Measurements from ENCODE around the gene EHD3.

EHD3 gene

GRCh38 chr2:31233741-31234682 lies at the start of gene EHD3:
EHD3 (plus strand) TSS chr2:31234152; CDS start chr2:31234622, 470 bp downstream.
- peak; percentile 89 for DNase-seq
- H3K27ac ChIP-seq = no peak within 1 kb of the TSS
- H3K36me3 ChIP-seq (replicated peaks) = peaks cover 2% of the 10 kb centered on the region
- TF ChIP-seq CTCF (IDR thresholded peaks at IDR 0.05; ENCODE audit: low read depth, low read length, missing control alignments) = peak; percentile 85
- peak within 1 kb of the TSS; percentile 85 for H3K4me3 ChIP-seq (ENCODE audit: low read depth, low read length)
- in situ Hi-C loops (cut with HindIII; ENCODE audit: low pct_ligation_motif_present, low sequenced_read_pairs) = no loop called here
- no peaks in the 10 kb centered on the region for H3K27me3 ChIP-seq (replicated peaks)

DNA sequence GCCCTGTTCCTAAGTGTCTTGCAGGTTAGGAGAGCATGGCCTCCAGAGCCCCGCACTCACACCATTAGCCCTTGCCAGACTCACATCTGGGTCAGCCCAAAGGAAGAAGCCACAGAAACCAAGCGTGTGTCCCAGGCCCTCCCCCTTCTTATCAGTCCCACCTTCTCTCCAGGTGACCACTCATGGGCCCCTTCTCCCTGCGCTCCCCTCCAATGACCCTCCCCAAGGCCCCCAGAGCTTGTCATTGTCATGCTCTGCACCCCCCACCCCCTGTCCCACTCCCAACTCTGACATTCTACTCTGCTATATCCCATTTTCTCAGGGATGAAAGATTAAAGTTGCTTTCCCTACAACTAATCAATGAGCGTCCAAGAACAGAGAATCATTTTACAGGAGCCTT lies 46.8 kb upstream of the EHD3 start:
- no peak for TF ChIP-seq CTCF (IDR thresholded peaks at IDR 0.05; ENCODE audit: low read depth, low read length, missing control alignments)
- H3K27ac ChIP-seq = no peak overlapping the region
- H3K27me3 ChIP-seq (replicated peaks) = no peaks in the 10 kb centered on the region
- in situ Hi-C loops (cut with HindIII; ENCODE audit: low pct_ligation_motif_present, low sequenced_read_pairs) = no loop called here
- no peak for DNase-seq
- H3K36me3 ChIP-seq (replicated peaks) = no peaks in the 10 kb centered on the region
- H3K4me3 ChIP-seq (ENCODE audit: low read depth, low read length) = no peak overlapping the region

DNA sequence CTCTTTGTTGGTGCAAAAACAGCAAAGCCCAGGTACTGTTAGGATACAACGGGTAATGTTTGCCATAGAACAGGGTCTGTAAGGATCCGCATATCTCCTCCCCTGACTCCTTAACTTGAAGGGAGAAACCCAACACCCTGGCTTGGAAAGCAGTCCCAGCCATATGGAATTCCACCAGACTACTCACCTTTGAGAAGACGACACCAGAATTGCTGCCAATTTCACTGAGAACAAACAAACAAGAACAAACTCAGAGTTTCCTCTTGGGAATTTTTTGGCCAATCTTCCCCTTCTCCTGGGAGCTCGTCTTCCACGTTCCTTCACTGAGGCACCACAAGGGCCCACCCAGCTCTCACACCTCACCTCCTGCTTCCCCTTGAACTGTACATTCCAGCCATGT lies 45.8 kb upstream of the EHD3 start:
- Histone ChIP-seq H3K4me3 (ENCODE audit: low read depth, low read length) (no peak overlapping the region), H3K27ac (no peak overlapping the region), H3K36me3 (replicated peaks) (no peaks in the 10 kb centered on the region), H3K27me3 (replicated peaks) (no peaks in the 10 kb centered on the region)
- DNase-seq = no peak
- in situ Hi-C loops (cut with HindIII; ENCODE audit: low pct_ligation_motif_present, low sequenced_read_pairs) = no loop called here
- no peak for TF ChIP-seq CTCF (IDR thresholded peaks at IDR 0.05; ENCODE audit: low read depth, low read length, missing control alignments)

DNA sequence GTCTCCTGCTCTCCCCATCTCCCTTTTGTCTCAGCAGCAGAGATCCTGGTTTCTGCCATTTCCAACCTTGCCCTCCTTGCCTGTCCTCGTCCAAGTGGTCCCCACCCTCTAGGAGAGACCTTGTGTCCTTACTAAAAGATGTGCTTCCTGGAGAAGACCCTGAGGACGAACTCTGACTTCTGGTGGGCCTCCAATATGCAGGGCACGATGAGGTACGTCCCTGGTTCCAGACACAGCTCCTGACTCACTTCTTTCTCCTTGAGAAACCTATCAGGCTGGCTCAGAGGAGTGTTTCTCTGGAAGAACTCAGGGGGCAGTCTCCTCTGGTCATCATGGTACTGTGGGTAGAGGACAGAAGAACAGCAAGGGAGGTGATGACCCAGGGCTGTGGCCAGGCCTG lies 44.8 kb upstream of the EHD3 start:
- Histone ChIP-seq H3K4me3 (ENCODE audit: low read depth, low read length) (no peak overlapping the region), H3K27me3 (replicated peaks) (no peaks in the 10 kb centered on the region), H3K36me3 (replicated peaks) (no peaks in the 10 kb centered on the region), H3K27ac (no peak overlapping the region)
- no peak for TF ChIP-seq CTCF (IDR thresholded peaks at IDR 0.05; ENCODE audit: low read depth, low read length, missing control alignments)
- in situ Hi-C loops (cut with HindIII; ENCODE audit: low pct_ligation_motif_present, low sequenced_read_pairs) = no loop called here
- DNase-seq = no peak

DNA sequence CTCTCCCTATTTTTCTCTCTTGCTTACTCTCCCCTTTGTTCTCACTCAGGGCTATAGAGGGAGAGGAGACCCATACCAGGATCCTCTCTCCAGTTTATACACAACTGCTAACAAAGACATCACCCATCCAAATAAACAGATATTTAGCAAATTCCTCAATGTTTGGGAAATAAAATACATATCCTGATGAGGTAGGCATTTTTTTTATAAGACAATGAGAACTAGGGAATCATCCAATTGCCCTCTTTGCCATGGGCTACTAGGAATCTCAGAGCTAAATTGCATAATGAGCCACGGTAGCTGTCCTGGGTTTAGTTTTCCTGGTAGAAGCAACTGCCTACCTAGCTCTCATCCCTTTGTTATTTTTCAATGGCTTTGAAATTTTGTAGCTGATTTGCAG lies 43.8 kb upstream of the EHD3 start:
- no peak overlapping the region for H3K4me3 ChIP-seq (ENCODE audit: low read depth, low read length)
- no peaks in the 10 kb centered on the region for H3K36me3 ChIP-seq (replicated peaks)
- in situ Hi-C loops (cut with HindIII; ENCODE audit: low pct_ligation_motif_present, low sequenced_read_pairs) = no loop called here
- H3K27me3 ChIP-seq (replicated peaks) = no peaks in the 10 kb centered on the region
- DNase-seq = no peak
- no peak for TF ChIP-seq CTCF (IDR thresholded peaks at IDR 0.05; ENCODE audit: low read depth, low read length, missing control alignments)
- no peak overlapping the region for H3K27ac ChIP-seq

Data from brain microvascular endothelial cell (primary cell).